Tibial artery (tissue), 4 donors: Measurements from ENCODE around the gene TIGD1.

Source experiments
- DNase-seq, 2 donors: peaks; one replicate each; pipeline ENCODE4 v3.0.0-alpha.2; 2019
- H3K27ac ChIP-seq, 2 donors: fragments of 200-600 bp; sonication (generic) in 1 of 2; 1 replicate in 1 of 2; 2 replicates in 1 of 2; pipeline ENCODE4 v1.5.1; 2018 to 2019; ENCODE audit warnings: mild to moderate bottlenecking in 1 of 2
- H3K27me3 ChIP-seq, 2 donors: fragments of 200-600 bp; sonication (generic) in 1 of 2; one replicate each; pipeline versions ENCODE4 v1.5.1 to v1.6.0; 2016 to 2019
- H3K36me3 ChIP-seq, 3 donors: fragments of 200-600 bp; sonication (generic) in 2 of 3; one replicate each; pipeline ENCODE4 v1.5.1; 2016 to 2019; ENCODE audit warnings: mild to moderate bottlenecking in 2 of 3
- H3K4me1 ChIP-seq, 4 donors: fragments of 200-600 bp; sonication (generic) in 2 of 4; 1 replicate in 3 of 4; 2 replicates in 1 of 4; pipeline ENCODE4 v1.5.1; 2016 to 2019
- H3K4me3 ChIP-seq, 2 donors: fragments of 200-600 bp; sonication (generic) in 1 of 2; 1 replicate in 1 of 2; 2 replicates in 1 of 2; pipeline ENCODE4 v1.5.1; 2018 to 2019; ENCODE audit warnings: mild to moderate bottlenecking in 2 of 2
- H3K9me3 ChIP-seq, 3 donors: fragments of 200-600 bp; sonication (generic) in 1 of 3; one replicate each; pipeline ENCODE4 v1.5.1; 2016 to 2019
- intact Hi-C: fragments of 100-400 bp; cut with DNase I; formaldehyde crosslinking; loops from one replicate; pipeline ENCODE4 v1.15.0; 2023; ENCODE audit warnings: low total_unique reads
- TF ChIP-seq, protein P1 (sequence below), 2 experiments: fragments of 200-600 bp in 1 of 2; fragments of 450-650 bp in 1 of 2; IDR thresholded peaks; one replicate each; pipeline ENCODE4 v1.5.1; 2017 to 2019; ENCODE audit warnings: antibody characterized with exemption in 2 of 2, mild to moderate bottlenecking in 1 of 2, moderate library complexity in 1 of 2

TIGD1 gene

DNA sequence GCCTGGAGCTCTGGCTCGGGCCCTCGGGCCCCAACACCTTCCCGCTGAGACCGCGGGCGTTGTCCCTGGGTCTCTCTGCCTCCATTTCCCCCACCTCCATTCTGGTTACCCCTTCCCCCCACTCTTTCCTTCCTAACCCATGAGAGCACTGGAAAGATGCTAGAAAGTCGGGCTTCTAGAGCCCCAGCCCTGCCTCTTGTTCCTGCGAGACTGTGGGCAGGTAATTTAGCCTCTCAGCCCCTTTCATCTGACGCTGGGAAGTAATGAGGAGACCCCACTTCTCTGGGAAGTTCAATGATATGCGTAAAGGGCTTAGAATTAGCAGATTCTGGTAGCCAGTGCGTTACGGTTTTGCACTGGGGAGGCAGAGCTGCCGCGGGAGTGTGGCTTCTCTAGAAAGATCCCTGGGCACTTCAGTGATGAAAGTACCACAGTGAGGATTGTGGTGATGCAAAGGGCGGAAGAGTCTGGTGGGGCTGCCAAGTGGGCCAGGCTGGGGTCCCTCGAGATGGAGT is 46.5 kb downstream of the TIGD1 start:
- Histone ChIP-seq H3K27ac (no peak overlapping the region), H3K4me1 (peaks cover 0 to 19% (median 15%) of the 10 kb centered on the region in 4 donors), H3K36me3 (no peaks in the 10 kb centered on the region), H3K4me3 (peak overlapping the region; percentile 39 to 56), H3K27me3 (peaks cover 0 to 84% of the 10 kb centered on the region in 2 donors), H3K9me3 (no peaks in the 10 kb centered on the region)
- DNase-seq, result no peak
- TF ChIP-seq, protein P1, sequence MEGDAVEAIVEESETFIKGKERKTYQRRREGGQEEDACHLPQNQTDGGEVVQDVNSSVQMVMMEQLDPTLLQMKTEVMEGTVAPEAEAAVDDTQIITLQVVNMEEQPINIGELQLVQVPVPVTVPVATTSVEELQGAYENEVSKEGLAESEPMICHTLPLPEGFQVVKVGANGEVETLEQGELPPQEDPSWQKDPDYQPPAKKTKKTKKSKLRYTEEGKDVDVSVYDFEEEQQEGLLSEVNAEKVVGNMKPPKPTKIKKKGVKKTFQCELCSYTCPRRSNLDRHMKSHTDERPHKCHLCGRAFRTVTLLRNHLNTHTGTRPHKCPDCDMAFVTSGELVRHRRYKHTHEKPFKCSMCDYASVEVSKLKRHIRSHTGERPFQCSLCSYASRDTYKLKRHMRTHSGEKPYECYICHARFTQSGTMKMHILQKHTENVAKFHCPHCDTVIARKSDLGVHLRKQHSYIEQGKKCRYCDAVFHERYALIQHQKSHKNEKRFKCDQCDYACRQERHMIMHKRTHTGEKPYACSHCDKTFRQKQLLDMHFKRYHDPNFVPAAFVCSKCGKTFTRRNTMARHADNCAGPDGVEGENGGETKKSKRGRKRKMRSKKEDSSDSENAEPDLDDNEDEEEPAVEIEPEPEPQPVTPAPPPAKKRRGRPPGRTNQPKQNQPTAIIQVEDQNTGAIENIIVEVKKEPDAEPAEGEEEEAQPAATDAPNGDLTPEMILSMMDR (IDR thresholded peaks at IDR 0.05), result no peak
- intact Hi-C loops, result no loop called here

DNA sequence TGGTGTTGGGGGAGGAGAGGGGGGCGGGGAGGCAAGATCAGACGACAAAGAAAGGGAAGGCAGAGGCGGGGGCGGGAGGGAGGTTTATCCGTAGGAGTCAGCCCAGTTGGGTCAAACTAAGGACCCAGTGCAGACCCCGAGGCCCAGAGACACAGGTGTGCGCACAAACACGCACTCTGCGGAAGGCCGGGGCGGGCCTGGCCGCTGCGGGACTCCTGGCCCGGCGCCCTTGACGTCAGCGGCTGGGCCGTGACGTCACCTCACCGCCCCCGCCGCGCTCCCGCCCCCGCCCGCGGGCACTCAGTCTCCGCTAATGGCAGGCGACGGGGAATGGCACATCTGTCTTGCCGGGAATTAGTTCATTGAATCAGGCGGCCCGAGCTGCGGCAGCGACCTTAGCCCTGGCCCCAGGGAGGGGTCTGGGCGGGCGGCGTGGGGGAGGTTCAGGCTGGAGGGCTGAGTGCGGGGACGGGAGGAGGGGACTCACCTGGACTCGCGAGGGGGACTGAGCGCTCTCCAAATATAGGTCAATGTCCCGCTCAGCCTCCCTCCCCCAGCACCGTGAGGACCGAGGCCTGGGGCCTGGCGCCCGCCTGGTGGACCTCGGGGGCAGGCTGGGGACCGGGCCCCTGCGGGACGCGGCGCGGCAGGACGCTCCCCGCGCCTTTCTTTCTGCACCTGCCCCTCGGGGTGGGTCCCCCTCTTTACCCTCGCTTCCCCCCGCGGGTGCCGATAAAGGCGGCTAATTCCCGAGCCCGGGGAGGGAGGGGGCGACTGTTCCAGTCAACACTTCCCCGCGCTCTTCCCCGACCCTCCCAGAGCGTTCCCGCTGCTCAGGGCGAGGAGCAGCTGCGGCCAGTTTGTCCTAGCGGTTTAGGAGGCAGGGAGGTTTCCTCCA is 47.2 kb downstream of the TIGD1 start:
- H3K27me3 ChIP-seq, result peaks cover 0 to 81% of the 10 kb centered on the region in 2 donors
- no peaks in the 10 kb centered on the region for H3K36me3 ChIP-seq
- H3K9me3 ChIP-seq, result no peaks in the 10 kb centered on the region
- peak overlapping the region; percentile 39 to 56 for H3K4me3 ChIP-seq
- intact Hi-C loops, result no loop called here
- H3K4me1 ChIP-seq, result peaks cover 0 to 19% (median 15%) of the 10 kb centered on the region in 4 donors
- H3K27ac ChIP-seq, result no peak overlapping the region
- TF ChIP-seq, protein P1 (IDR thresholded peaks at IDR 0.05), result no peak
- no peak for DNase-seq

DNA sequence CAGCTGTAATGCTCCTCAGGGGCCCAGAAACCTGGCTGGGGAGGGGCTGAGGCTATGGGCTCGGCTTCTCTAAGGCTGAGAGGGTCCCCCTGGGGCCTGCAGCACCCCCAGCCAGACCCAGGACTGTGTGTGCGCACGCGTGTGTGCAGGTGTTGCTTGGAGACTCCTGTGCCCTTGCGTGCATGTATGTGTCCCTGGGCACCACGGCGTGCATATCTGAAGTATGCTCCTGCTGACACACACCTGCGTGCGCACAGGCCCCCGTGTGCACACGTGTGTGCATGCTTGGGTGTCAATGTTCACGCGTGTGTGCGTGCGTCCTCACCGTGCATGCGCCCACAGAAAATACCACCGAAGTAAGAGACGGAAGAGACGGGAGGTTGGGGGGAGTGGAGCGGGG is 47.8 kb downstream of the TIGD1 start:
- H3K4me1 ChIP-seq, result peaks cover 0 to 19% (median 15%) of the 10 kb centered on the region in 4 donors
- intact Hi-C loops, result no loop called here
- H3K9me3 ChIP-seq, result no peaks in the 10 kb centered on the region
- no peak overlapping the region for H3K27ac ChIP-seq
- DNase-seq, result no peak
- TF ChIP-seq, protein P1 (IDR thresholded peaks at IDR 0.05), result no peak
- H3K27me3 ChIP-seq, result peaks cover 0 to 80% of the 10 kb centered on the region in 2 donors
- H3K4me3 ChIP-seq, result peak overlapping the region; percentile 39 to 56
- H3K36me3 ChIP-seq, result no peaks in the 10 kb centered on the region

DNA sequence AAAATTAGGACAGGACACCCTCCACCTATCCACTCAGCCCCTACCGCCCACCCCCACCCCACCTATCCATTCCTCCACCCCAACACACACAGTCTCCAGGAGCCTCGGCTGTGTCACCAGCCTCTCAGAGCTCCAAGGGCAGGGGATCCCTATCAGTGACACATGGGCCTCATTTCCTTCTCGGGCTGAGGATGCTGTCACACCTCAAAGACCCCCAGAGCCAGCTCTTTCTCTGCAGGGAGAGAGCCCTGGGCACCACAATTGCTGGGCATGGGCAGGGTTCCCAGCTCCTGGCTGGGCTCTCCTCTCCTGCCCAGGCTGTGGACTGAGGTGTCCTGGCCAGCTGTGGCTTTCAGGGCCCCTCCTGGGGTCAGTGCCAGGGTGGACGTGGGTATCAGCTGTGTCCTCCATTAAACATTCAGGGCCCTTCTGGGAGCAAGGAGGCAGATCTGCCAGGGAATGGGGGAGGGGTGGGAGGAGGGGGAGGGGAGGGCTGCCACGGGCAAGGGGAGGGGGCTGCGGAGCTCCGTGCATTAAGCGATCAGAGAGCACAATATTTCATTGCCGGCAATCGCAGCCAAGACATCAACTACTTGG is 48.5 kb downstream of the TIGD1 start:
- H3K27ac ChIP-seq, result no peak overlapping the region

DNA sequence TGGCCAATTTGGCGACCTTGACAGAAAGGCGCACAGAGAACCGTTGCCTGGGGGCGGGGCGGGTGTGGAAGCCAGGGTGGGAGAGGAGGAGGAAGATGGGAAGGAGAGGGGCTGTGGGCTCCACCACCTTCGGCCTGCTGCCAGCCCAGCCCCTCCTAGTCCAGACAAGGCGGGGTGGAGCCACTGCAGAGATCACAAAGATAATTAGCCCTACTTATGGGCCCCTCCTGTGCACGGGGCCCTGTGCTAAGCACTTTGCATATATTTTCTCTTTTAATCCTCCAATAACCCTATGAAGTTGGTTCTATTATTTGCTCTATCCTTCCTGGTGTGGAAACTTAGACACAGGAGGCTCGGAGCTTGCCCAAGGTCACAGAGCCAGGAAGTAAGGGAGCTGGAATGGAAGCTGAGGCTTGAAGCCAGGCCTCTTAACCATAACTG is 49.0 kb downstream of the TIGD1 start:
- intact Hi-C loops, result no loop called here
- TF ChIP-seq, protein P1 (IDR thresholded peaks at IDR 0.05), result no peak
- H3K9me3 ChIP-seq, result no peaks in the 10 kb centered on the region
- peaks cover 0 to 19% (median 15%) of the 10 kb centered on the region in 4 donors for H3K4me1 ChIP-seq
- no peak overlapping the region for H3K27ac ChIP-seq
- DNase-seq, result no peak
- no peak overlapping the region for H3K4me3 ChIP-seq
- H3K36me3 ChIP-seq, result no peaks in the 10 kb centered on the region
- peaks cover 0 to 77% of the 10 kb centered on the region in 2 donors for H3K27me3 ChIP-seq

More for the DNA sequence above, 48.5 kb downstream of the TIGD1 start:
- TF ChIP-seq, protein P1 (IDR thresholded peaks at IDR 0.05), result no peak
- intact Hi-C loops, result no loop called here
- Histone ChIP-seq H3K27me3 (peaks cover 0 to 79% of the 10 kb centered on the region in 2 donors), H3K4me1 (peaks cover 0 to 19% (median 15%) of the 10 kb centered on the region in 4 donors), H3K9me3 (no peaks in the 10 kb centered on the region), H3K36me3 (no peaks in the 10 kb centered on the region), H3K4me3 (no peak overlapping the region)
- no peak for DNase-seq
